ENCODE data around the gene SLC35G3.
"Not testable (repeated sequence)": the region's sequence is repeated elsewhere in the genome, so short reads cannot be mapped to it uniquely, and the experiment has no call there.

SLC35G3 gene

DNA sequence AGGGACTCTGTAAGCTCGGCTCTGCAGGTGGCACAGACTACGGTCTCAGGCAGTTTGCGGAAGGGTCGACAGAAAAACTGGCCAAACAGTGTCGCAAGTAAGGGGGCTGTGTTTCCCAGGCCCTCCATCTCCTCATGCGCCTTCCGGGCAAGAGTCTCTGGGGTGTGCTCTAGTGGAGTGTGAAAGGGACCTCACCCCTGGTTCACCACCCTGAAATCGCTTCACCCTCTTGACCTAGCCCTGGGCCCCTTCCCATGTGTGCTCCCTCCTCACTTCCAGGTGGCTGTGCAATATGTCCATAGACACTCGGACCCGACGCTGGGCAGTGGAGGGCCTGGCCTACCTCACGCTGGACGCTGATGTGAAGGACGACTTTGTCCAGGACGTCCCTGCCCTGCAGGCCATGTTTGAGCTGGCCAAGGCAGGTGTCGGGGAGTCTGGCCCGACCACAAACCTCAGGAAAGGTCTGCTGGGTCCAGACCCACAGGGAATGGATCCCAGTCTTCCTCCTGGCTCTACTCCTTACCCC, 24.3 kb downstream of the SLC35G3 start:
- no peak overlapping the region for H3K4me3 ChIP-seq (ENCODE audit: low read depth, low read length)
- DNase-seq (ENCODE audit: low read depth): no peak

- no peak overlapping the region for H3K4me3 ChIP-seq (ENCODE audit: low read depth, low read length)
- no peak for DNase-seq (ENCODE audit: low read depth)
These were observed 26.5 kb downstream of the SLC35G3 start for GRCh38 chr17:35167666-35168065.

- no peak for DNase-seq (ENCODE audit: low read depth)
- no peak overlapping the region for H3K4me3 ChIP-seq (ENCODE audit: low read depth, low read length)
These were observed 27.1 kb downstream of the SLC35G3 start for GRCh38 chr17:35167046-35167445.

DNA sequence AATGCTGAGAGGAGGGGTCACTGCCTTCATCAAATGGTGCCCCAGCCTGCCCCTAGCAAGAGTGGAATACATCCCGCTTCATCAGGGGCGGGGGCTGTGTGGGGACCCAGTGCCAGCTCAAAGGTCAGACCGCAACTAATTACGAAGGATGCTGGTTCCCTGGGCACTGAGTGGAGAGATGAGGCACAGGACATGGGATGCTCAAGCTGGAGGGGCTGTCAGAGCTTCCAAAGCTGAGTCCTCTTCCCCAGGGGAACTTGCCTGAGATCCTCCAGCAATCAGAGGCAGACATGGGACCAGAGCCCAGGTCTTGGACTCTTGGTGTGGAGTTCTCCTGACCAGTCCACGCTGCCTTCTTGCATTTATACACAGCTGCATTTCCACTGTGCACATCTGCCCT, 27.7 kb downstream of the SLC35G3 start:
- no peak for DNase-seq (ENCODE audit: low read depth)
- H3K4me3 ChIP-seq (ENCODE audit: low read depth, low read length): no peak overlapping the region

GRCh38 chr17:35164716-35165115, 29.5 kb downstream of the SLC35G3 start:
- H3K4me3 ChIP-seq (ENCODE audit: low read depth, low read length): no peak overlapping the region
- no peak for DNase-seq (ENCODE audit: low read depth)

- DNase-seq (ENCODE audit: low read depth): no peak
- H3K4me3 ChIP-seq (ENCODE audit: low read depth, low read length): no peak overlapping the region
These were observed 30.3 kb downstream of the SLC35G3 start for GRCh38 chr17:35163886-35164285.

DNA sequence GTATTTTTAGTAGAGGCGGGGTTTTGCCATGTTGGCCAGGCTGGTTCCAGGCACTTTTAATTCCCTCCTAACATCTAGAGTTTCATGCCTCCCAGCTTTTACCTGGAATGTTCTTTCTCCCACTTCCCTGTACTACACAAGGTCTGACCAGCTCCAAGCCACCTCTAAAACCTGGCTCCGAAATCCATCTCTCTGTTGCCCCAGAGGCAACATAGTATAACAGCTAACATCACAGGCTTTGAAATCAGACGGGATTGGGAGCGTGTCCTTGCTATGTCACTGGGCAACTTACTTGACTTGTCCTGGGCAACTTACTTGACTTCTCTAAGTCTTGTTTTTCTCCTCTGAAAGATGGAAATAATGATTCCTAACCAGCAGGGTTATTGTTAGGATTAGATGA, 31.4 kb downstream of the SLC35G3 start:
- no peak overlapping the region for H3K4me3 ChIP-seq (ENCODE audit: low read depth, low read length)
- DNase-seq (ENCODE audit: low read depth): no peak

GRCh38 chr17:35161281-35161761, 32.9 kb downstream of the SLC35G3 start:
- H3K4me3 ChIP-seq (ENCODE audit: low read depth, low read length): no peak overlapping the region
- no peak for DNase-seq (ENCODE audit: low read depth)

- H3K4me3 ChIP-seq (ENCODE audit: low read depth, low read length): no peak overlapping the region
- DNase-seq (ENCODE audit: low read depth): no peak
These were observed 33.6 kb downstream of the SLC35G3 start for GRCh38 chr17:35160354-35161201.

- no peak overlapping the region for H3K4me3 ChIP-seq (ENCODE audit: low read depth, low read length)
- no peak for DNase-seq (ENCODE audit: low read depth)
These were observed 34.3 kb downstream of the SLC35G3 start for GRCh38 chr17:35159940-35160339.

- H3K4me3 ChIP-seq (ENCODE audit: low read depth, low read length): no peak overlapping the region
- no peak for DNase-seq (ENCODE audit: low read depth)
These were observed 38.9 kb downstream of the SLC35G3 start for GRCh38 chr17:35155246-35155645.

- no peak for DNase-seq (ENCODE audit: low read depth)
- no peak overlapping the region for H3K4me3 ChIP-seq (ENCODE audit: low read depth, low read length)
These were observed 39.7 kb downstream of the SLC35G3 start for GRCh38 chr17:35154196-35155165.

GRCh38 chr17:35152421-35153140, 41.6 kb downstream of the SLC35G3 start:
- no peak for DNase-seq (ENCODE audit: low read depth)
- H3K4me3 ChIP-seq (ENCODE audit: low read depth, low read length): no peak overlapping the region

DNA sequence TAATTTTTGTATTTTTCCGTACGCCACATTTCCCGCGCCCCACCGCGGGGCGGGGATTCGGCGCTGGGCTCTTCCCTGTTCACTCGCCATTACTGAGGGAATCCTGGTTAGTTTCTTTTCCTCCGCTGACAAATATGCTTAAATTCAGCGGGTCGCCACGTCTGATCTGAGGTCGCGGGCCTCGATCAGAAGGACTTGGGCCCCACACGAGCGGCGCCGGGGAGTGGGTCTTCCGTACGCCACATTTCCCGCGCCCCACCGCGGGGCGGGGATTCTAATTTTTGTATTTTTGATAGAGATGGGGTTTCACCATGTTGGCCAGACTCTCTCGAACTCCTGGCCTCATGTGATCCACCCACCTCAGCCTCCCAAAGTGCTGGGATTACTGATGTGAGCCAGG, 43.1 kb downstream of the SLC35G3 start:
- not testable (repeated sequence) for H3K4me3 ChIP-seq (ENCODE audit: low read depth, low read length); DNase-seq (ENCODE audit: low read depth)

GRCh38 chr17:35149941-35150340, 44.3 kb downstream of the SLC35G3 start:
- DNase-seq (ENCODE audit: low read depth): no peak
- H3K4me3 ChIP-seq (ENCODE audit: low read depth, low read length): no peak overlapping the region

- H3K4me3 ChIP-seq (ENCODE audit: low read depth, low read length): no peak overlapping the region
- DNase-seq (ENCODE audit: low read depth): no peak
These were observed 46.0 kb downstream of the SLC35G3 start for GRCh38 chr17:35148144-35148543.

- H3K4me3 ChIP-seq (ENCODE audit: low read depth, low read length): no peak within 1 kb of the TSS
- no peak for DNase-seq (ENCODE audit: low read depth)
These were observed 46.8 kb downstream of the SLC35G3 start, which contains the start of gene UNC45B for GRCh38 chr17:35147375-35147905. Gene UNC45B, plus strand, starts transcription at chr17:35147817. Its CDS starts 447 bp downstream, at chr17:35148264.

DNA sequence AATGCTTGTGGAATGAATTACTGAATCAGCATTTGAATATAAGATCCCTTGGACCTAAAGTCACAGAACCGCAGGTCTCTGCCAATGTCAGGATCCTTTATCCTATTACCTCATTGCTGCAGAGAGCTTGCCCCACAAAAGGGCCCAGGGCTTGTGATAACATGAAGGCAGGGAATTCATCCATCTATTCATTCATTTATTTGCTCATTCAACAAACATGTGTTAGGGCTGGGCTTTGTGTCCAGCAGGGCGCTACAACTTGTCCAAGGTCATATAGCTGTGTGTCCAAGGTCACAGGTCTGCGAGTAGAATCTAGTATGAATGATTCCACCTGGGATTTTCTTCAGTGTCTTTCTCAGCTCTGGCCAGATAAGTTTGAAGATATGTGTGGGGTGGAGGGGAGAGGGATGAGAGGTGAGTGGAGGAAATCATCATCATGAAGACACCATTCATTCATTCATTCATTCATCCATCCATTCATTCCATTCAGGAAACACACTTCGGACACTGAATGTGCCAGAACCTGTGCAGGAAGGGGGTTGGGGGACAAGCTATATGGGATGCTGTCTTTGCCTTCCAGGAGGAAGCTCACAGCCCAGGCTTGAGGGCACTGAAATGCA, 47.9 kb downstream of the SLC35G3 start:
- no peak overlapping the region for H3K4me3 ChIP-seq (ENCODE audit: low read depth, low read length)
- DNase-seq (ENCODE audit: low read depth): no peak

GRCh38 chr17:35144840-35145239, 49.4 kb downstream of the SLC35G3 start:
- no peak for DNase-seq (ENCODE audit: low read depth)
- no peak overlapping the region for H3K4me3 ChIP-seq (ENCODE audit: low read depth, low read length)
